IPS DF 6.9 (cell line): ENCODE results near the gene CLIP1.
"Not testable (repeated sequence)": the region's sequence is repeated elsewhere in the genome, so short reads cannot be mapped to it uniquely, and the experiment has no call there.

Source experiments
- DNase-seq: peaks from one replicate; pipeline ENCODE4 v3.0.0-alpha.2; 2013; ENCODE audit warnings: low read depth, low spot score
- H3K27ac ChIP-seq: one replicate; pipeline ENCODE4 v1.5.1; 2013; ENCODE audit warnings: low read length, control low read depth
- H3K27me3 ChIP-seq: 2 replicates; pipeline ENCODE4 v1.6.1; 2013; ENCODE audit warnings: mild to moderate bottlenecking, low read length; ENCODE audit not compliant: control insufficient read depth, insufficient read depth
- H3K36me3 ChIP-seq: 2 replicates; pipeline ENCODE4 v1.6.1; 2013; ENCODE audit warnings: low read length; ENCODE audit not compliant: control insufficient read depth, insufficient read depth
- H3K4me1 ChIP-seq: 2 replicates; pipeline ENCODE4 v1.6.1; 2013; ENCODE audit warnings: low read length; ENCODE audit not compliant: control insufficient read depth, insufficient read depth
- H3K4me3 ChIP-seq: 2 replicates; pipeline ENCODE4 v1.5.1; 2013; ENCODE audit warnings: mild to moderate bottlenecking, low read length
- H3K9me3 ChIP-seq: 2 replicates; pipeline ENCODE4 v1.6.1; 2013; ENCODE audit warnings: low read length, inconsistent platforms; ENCODE audit not compliant: control insufficient read depth, insufficient read depth
- WGBS: extraction: QIAGEN DNeasy Blood & Tissue Kit; methylation state at CpG from one replicate; pipeline ENCODE4 v1.1.7; 2013; ENCODE audit warnings: mixed read lengths, missing lambda C conversion rate; ENCODE audit not compliant: insufficient read length, insufficient coverage; 5-methylcytosine and 5-hydroxymethylcytosine counted together

Gene CLIP1

DNA sequence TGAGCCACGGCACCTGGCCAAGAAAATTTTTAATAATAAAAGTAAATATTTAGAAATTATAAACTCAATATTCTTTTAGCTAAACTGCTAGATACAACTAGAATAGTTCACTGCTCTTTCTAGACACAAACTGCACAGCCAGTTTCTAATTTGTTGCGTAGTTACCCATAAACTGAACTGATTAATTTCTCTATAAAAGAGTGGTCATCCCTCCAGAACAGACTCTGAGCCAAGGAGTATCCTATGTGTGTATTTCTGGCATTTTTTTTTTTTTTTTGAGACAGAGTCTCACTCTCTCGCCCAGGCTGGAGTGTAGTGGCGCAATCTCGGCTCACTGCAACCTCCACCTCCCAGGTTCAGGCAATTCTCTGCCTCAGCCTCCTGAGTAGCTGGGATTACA, 45.7 kb downstream of the CLIP1 start:
- not testable (repeated sequence) for H3K27me3 ChIP-seq, DNase-seq, H3K27ac ChIP-seq, H3K4me1 ChIP-seq, H3K4me3 ChIP-seq, H3K36me3 ChIP-seq, H3K9me3 ChIP-seq
- WGBS = no CpG with 5 or more reads among the region's 5 CpGs

DNA sequence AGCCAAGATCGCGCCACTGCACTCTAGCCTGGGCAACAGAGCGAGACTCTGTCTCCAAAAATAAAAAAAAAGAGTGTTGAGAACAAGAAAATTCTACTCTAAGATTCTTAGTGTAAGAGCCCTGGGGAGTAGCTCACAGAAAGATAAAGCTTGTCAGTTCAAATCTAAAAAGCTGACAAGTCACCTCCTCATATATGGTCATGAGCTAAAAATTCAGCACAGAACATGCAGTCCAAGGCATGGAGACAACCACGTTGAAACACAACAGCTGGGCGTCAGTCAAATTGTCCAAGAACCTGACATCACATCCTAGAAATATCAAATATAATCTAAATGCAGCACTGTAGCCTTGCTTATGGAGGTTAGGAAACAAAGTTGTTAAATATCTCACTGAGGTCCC, 47.8 kb downstream of the CLIP1 start:
- Histone ChIP-seq H3K27ac (no peak overlapping the region), H3K4me3 (no peak overlapping the region), H3K9me3 (no peaks in the 10 kb centered on the region), H3K4me1 (no peaks in the 10 kb centered on the region), H3K27me3 (no peaks in the 10 kb centered on the region), H3K36me3 (peaks cover 8% of the 10 kb centered on the region; the same call in 1 of the 2 replicates)
- no peak for DNase-seq
- WGBS = no CpG with 5 or more reads among the region's 5 CpGs

DNA sequence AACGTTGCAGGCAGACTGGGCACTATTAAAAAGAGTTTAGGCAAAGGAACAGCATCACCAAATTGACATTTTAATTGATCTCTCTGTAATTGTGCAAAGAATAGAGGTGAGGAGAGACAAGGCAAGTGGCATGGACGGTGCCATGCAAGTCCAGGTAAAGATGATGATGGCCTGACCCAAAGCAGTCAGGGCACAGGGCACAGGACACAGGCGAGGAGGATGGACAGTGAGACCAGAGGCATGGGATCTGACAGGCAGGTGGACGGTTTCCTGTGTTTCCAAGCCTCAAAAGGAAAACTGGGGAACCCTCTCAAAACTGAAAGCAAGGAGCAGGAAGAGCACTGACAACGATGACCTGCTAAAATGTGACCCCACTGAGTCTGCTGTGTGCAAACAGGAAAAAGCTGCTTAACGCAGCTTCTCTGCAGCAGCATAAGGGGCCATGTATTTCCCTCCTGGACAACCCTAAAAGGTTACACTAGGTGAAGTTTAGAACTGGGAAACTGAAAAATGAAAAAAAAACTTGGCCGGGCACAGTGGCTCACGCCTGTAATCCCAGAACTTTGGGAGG, 50.9 kb downstream of the CLIP1 start:
- Histone ChIP-seq H3K36me3 (peaks cover 4% of the 10 kb centered on the region; the same call in 1 of the 2 replicates), H3K27ac (no peak overlapping the region), H3K4me1 (no peaks in the 10 kb centered on the region), H3K27me3 (no peaks in the 10 kb centered on the region), H3K4me3 (no peak overlapping the region), H3K9me3 (no peaks in the 10 kb centered on the region)
- DNase-seq = no peak
- no CpG with 5 or more reads among the region's 8 CpGs for WGBS

DNA sequence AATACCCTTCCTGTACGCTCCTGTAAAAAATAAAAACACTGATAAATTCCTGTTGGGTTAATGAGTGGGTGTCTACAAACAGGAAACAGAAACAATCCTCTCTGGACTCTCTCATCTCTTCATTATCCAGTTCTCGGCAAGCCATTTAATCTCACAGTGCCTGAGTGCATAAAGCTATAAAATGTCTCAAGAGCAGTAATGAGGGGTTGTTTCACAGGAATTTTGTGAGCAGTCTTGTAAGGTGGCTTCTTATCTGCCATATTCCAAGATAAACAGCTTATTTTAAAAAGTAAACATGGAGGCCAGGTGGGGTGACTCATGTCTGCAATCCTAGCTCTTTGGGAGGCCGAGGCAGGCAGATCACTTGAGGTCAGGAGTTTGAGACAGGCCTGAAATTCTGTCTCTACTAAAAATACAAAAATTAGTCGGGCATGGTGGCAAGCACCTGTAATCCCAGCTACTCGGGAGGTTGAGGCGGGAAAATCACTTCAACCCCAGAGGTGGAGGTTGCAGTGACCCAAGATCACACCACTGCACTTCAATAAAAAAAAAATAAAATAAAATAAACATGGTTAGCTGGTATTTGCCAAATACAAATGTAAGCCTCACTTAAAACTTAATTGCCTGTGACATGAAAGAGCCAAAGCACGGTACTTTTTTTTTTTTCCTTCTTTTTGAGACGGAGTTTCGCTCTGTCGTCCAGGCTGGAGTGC, 54.0 kb downstream of the CLIP1 start:
- Histone ChIP-seq H3K27me3 (no peaks in the 10 kb centered on the region), H3K27ac (no peak overlapping the region), H3K9me3 (no peaks in the 10 kb centered on the region), H3K4me1 (no peaks in the 10 kb centered on the region), H3K4me3 (no peak overlapping the region), H3K36me3 (peaks cover 4% of the 10 kb centered on the region; the same call in 1 of the 2 replicates)
- DNase-seq = no peak
- no CpG with 5 or more reads among the region's 10 CpGs for WGBS

DNA sequence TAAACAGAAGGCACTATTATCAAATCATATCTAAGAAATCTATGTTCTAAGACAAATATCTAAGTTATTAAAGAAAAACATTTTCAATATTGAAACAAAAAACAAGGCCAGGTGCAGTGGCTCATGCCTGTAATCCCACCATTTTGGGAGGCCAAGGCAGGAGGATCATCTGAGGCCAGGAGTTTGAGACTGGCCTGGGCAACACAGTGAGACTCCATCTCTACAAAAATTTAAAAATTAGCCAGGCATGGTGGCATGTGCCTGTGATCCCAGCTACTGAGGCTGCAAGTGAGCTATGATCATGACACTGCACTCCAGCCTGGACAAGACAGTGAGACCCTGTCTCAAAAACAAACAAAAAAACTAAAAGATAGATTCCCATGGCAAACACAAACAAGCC, 54.8 kb downstream of the CLIP1 start:
- H3K4me3 ChIP-seq, H3K9me3 ChIP-seq, DNase-seq, H3K36me3 ChIP-seq, H3K27ac ChIP-seq, H3K27me3 ChIP-seq, H3K4me1 ChIP-seq: not testable (repeated sequence)

DNA sequence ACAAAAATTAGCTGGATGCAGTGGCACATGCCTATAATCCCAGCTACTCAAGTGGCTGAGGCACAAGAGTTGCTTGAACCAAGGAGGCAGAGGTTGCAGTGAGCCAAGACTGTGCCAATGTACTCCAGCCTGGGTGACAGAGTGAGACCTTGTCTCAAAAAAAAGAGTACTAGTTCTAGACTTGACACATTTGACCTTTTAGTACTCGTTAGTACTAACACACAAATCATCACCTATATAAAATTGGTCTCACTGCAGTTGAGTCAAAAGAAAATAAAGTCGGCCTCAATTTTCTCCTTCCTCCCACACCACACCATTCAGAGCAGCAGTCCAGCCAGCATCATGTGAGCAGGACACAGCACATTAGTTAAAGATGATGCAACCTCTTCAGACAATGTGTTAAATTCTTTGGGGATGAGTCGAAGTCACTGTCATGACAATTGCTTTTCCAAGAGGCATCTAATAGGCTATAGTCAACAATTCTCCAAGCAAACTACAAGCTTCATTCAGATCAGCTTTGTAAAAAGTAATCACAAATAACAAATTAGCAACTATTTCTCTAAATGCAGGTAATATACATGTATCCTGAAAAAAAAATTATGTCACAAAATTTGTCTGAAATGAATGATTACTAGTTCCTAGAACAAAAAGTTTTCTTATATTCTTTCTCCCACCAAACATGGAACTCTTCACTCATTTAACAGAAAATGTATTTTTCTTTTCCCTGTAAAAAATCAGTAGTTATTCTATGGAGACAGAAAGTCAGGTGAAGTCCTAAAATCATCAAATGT, 55.6 kb downstream of the CLIP1 start:
- Histone ChIP-seq H3K4me1 (no peaks in the 10 kb centered on the region), H3K27me3 (no peaks in the 10 kb centered on the region), H3K36me3 (peaks cover 4% of the 10 kb centered on the region; the same call in 1 of the 2 replicates), H3K27ac (no peak overlapping the region), H3K9me3 (no peaks in the 10 kb centered on the region), H3K4me3 (no peak overlapping the region)
- DNase-seq = peak; percentile 37
- WGBS = no CpG with 5 or more reads among the region's 3 CpGs

DNA sequence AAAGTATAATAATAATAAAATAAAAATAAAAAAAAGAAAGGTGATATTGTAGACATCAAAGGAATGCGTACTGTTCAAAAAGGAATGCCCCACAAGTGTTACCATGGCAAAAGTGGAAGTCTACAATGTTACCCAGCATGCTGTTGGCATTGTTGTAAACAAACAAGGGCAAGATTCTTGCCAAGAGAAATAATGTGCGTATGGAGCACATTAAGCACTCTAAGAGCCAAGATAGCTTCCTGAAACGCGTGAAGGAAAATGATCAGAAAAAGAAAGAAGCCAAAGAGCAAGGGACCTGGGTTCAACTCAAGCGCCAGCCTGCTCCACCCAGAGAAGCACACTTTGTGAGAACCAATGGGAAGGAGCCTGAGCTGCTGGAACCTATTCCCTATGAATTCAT, 57.2 kb downstream of the CLIP1 start:
- not testable (repeated sequence) for H3K27me3 ChIP-seq

DNA sequence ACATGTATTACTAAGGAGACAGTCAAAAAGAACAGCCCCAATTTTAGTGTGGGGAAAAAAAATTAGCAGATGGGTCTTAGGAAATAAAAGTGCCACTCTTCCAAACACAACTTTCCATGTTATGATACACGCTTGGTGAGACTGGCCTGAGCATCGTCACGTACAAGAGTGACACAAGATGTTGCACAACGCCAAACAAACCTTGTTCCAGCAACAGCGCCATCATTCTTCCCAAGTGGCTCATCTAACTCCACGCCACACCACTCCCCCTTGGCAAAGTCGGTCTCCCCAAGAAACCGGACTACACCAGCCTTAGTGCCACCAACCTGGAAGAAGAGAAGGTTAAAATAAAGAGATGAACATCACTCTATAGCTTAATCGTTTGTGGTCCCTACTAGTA, 58.7 kb downstream of the CLIP1 start:
- Histone ChIP-seq H3K4me1 (no peaks in the 10 kb centered on the region), H3K36me3 (no peaks in the 10 kb centered on the region), H3K27ac (no peak overlapping the region), H3K9me3 (no peaks in the 10 kb centered on the region), H3K4me3 (no peak overlapping the region), H3K27me3 (no peaks in the 10 kb centered on the region)
- no CpG with 5 or more reads among the region's 9 CpGs for WGBS
- DNase-seq = no peak

More for the DNA sequence above, 57.2 kb downstream of the CLIP1 start:
- H3K36me3 ChIP-seq, DNase-seq, H3K4me3 ChIP-seq, H3K9me3 ChIP-seq, H3K27ac ChIP-seq, H3K4me1 ChIP-seq: not testable (repeated sequence)
- no CpG with 5 or more reads among the region's 5 CpGs for WGBS

DNA sequence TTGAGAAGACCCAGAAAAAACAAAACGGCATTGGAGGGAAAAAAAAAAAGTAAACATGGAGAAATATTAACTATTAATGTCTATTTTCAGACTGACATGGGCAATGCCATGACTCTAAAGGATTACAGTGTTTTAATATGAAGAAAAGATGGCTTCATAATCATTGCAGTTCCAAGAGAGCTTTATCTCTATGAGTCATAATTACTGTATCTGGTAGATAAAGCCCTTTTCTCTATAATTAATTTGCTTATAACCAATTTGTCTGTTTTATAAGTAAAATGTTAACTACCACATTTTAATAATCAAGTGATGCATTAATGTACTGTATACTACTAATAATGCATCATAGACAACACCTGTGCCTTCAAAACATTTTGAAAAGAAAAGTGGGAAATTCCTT, 59.7 kb downstream of the CLIP1 start:
- Histone ChIP-seq H3K36me3 (no peaks in the 10 kb centered on the region), H3K27ac (no peak overlapping the region), H3K4me3 (no peak overlapping the region), H3K4me1 (no peaks in the 10 kb centered on the region), H3K27me3 (no peaks in the 10 kb centered on the region), H3K9me3 (no peaks in the 10 kb centered on the region)
- no CpG with 5 or more reads among the region's 1 CpG for WGBS
- DNase-seq = no peak

DNA sequence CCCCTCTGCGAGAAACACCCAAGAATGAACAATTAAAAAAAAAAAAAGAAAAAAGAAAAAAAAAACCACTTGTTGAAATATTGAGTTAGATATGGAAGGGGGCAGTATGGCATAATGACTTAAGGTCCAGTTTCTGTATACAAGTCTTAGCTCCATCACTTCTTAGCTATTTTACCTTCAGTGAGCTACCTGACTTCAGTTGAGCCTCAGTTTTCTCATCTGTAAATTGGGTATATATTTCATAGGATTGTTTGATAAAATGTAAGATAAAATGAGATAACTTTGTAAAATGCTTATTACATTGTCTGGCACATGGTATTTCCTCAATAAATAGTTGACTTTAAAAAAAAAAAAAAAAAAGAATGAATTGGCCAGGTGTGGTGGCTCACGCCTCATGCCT, 64.1 kb downstream of the CLIP1 start:
- no CpG with 5 or more reads among the region's 2 CpGs for WGBS
- not testable (repeated sequence) for H3K9me3 ChIP-seq, H3K4me3 ChIP-seq, H3K27ac ChIP-seq, H3K27me3 ChIP-seq, H3K36me3 ChIP-seq, DNase-seq, H3K4me1 ChIP-seq
